GM12878 (cell line): Measurements from ENCODE around the gene RIPOR1.

Experiments used
- CHD1 ChIP-seq: IDR thresholded peaks from 2 replicates; pipeline ENCODE4 v1.6.1; 2012; ENCODE audit warnings: low read depth, low read length, improper control_type of control experiment
- CREM ChIP-seq: IDR thresholded peaks from 2 replicates; pipeline ENCODE4 v1.6.1; 2014; ENCODE audit warnings: antibody characterized with exemption, low read depth
- CTCF ChIP-seq, 3 experiments: IDR thresholded peaks in 2 of 3; conservative IDR thresholded peaks in 1 of 3; 2 replicates each; pipeline ENCODE4 v1.5.1; 2011; ENCODE audit warnings: low read depth in 3 of 3, low read length in 3 of 3, mild to moderate bottlenecking in 3 of 3, control low read depth in 2 of 3, moderate library complexity in 2 of 3, inconsistent platforms in 1 of 3, mixed read lengths in 1 of 3; ENCODE audit not compliant: control insufficient read depth in 2 of 3, insufficient read depth in 1 of 3; ENCODE audit errors: extremely low read depth in 1 of 3
- DPF2 ChIP-seq: fragments of 450-650 bp; IDR thresholded peaks from 2 replicates; pipeline ENCODE4 v1.6.1; 2017; ENCODE audit warnings: mild to moderate bottlenecking
- EED ChIP-seq: sonication (generic); IDR thresholded peaks from 2 replicates; pipeline ENCODE4 v1.6.1; 2016; ENCODE audit warnings: antibody characterized with exemption, low read depth
- EP300 ChIP-seq, 2 experiments: fragments of 150-350 bp in 1 of 2; IDR thresholded peaks; 2 replicates each; pipeline ENCODE4 v1.6.1; 2011 to 2012; ENCODE audit warnings: low read depth in 2 of 2, low read length in 2 of 2, borderline replicate concordance in 1 of 2, improper control_type of control experiment in 1 of 2, inconsistent platforms in 1 of 2; ENCODE audit not compliant: control insufficient read depth in 1 of 2
- PBX3 ChIP-seq: IDR thresholded peaks from 2 replicates; pipeline ENCODE4 v1.6.1; 2011; ENCODE audit warnings: mild to moderate bottlenecking, low read depth, low read length, moderate library complexity; ENCODE audit not compliant: insufficient replicate concordance
- PML ChIP-seq: IDR thresholded peaks from 2 replicates; pipeline ENCODE4 v1.6.1; 2012; ENCODE audit warnings: low read length, inconsistent platforms
- POLR2A ChIP-seq: IDR thresholded peaks from 2 replicates; pipeline ENCODE4 v1.6.1; 2011; ENCODE audit warnings: low read depth, mild to moderate bottlenecking, low read length
- POLR2AphosphoS5 ChIP-seq: IDR thresholded peaks from 2 replicates; pipeline ENCODE4 v1.6.1; 2011; ENCODE audit warnings: mild to moderate bottlenecking, low read length, inconsistent platforms
- SREBF2 ChIP-seq: IDR thresholded peaks from 2 replicates; pipeline ENCODE4 v1.6.1; 2012; ENCODE audit warnings: mild to moderate bottlenecking, low read length
- TCF7 ChIP-seq: IDR thresholded peaks from 2 replicates; pipeline ENCODE4 v1.6.1; 2014; ENCODE audit warnings: antibody characterized with exemption, borderline replicate concordance
- ZBED1 ChIP-seq: IDR thresholded peaks from 2 replicates; pipeline ENCODE4 v1.6.1; 2016; ENCODE audit warnings: borderline replicate concordance
- TF ChIP-seq, protein P1 (sequence below): fragments of 450-650 bp; IDR thresholded peaks from 2 replicates; pipeline ENCODE4 v1.6.1; 2017; ENCODE audit warnings: mild to moderate bottlenecking

- TF ChIP-seq, protein P1, sequence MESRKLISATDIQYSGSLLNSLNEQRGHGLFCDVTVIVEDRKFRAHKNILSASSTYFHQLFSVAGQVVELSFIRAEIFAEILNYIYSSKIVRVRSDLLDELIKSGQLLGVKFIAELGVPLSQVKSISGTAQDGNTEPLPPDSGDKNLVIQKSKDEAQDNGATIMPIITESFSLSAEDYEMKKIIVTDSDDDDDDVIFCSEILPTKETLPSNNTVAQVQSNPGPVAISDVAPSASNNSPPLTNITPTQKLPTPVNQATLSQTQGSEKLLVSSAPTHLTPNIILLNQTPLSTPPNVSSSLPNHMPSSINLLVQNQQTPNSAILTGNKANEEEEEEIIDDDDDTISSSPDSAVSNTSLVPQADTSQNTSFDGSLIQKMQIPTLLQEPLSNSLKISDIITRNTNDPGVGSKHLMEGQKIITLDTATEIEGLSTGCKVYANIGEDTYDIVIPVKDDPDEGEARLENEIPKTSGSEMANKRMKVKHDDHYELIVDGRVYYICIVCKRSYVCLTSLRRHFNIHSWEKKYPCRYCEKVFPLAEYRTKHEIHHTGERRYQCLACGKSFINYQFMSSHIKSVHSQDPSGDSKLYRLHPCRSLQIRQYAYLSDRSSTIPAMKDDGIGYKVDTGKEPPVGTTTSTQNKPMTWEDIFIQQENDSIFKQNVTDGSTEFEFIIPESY: no peak
- no peak for TF ChIP-seq CTCF (IDR thresholded peaks at IDR 0.05 in 2 of 3, conservative IDR thresholded peaks at IDR 0.05 in 1 of 3; ENCODE audit: control insufficient read depth in 2 of 3, extremely low read depth in 1 of 3, insufficient read depth in 1 of 3, low read depth in 3 of 3, low read length in 3 of 3)
- TF ChIP-seq EED: no peak
- TF ChIP-seq PML: no peak
- no peak for TF ChIP-seq SREBF2
- TF ChIP-seq DPF2: no peak
- no peak for TF ChIP-seq CREM
- no peak for TF ChIP-seq CHD1
- TF ChIP-seq POLR2AphosphoS5: no peak
- TF ChIP-seq TCF7: no peak
- TF ChIP-seq EP300 (IDR thresholded peaks at IDR 0.05; ENCODE audit: borderline replicate concordance in 1 of 2, control insufficient read depth in 1 of 2, low read depth in 2 of 2, low read length in 2 of 2): no peak
- no peak for TF ChIP-seq PBX3
- no peak for TF ChIP-seq POLR2A
- TF ChIP-seq ZBED1: no peak
Measured at GRCh38 chr16:67541391-67542263, 13.0 kb downstream of the RIPOR1 start.
